IgD-negative memory B cell (primary cell): ENCODE measurements around the gene MPLKIP. TPM values are rescaled to one million over a fixed set of nuclear protein-coding genes. Genes with fewer than 3 reads are reported as not detected.
"Not testable (repeated sequence)": the region's sequence is repeated elsewhere in the genome, so short reads cannot be mapped to it uniquely, and the experiment has no call there.

Experiments
- H3K27ac Mint-ChIP-seq, 3 donors: one replicate each; pipeline ENCODE4 v1.8.0; 2020 to 2022; ENCODE audit warnings: mild to moderate bottlenecking in 3 of 3, mixed read lengths in 3 of 3, moderate library complexity in 1 of 3
- H3K27me3 Mint-ChIP-seq: one replicate; pipeline ENCODE4 v1.8.0; 2021; ENCODE audit warnings: mixed read lengths
- H3K36me3 Mint-ChIP-seq: one replicate; pipeline ENCODE4 v1.8.0; 2020; ENCODE audit warnings: mild to moderate bottlenecking, mixed read lengths
- H3K4me1 Mint-ChIP-seq, 3 donors: one replicate each; pipeline ENCODE4 v1.8.0; 2020 to 2022; ENCODE audit warnings: mixed read lengths in 3 of 3, mild to moderate bottlenecking in 1 of 3
- H3K4me3 Mint-ChIP-seq, 4 donors: one replicate each; pipeline ENCODE4 v1.8.0; 2020 to 2022; ENCODE audit warnings: mild to moderate bottlenecking in 4 of 4, mixed read lengths in 4 of 4, moderate library complexity in 3 of 4
- H3K9me3 Mint-ChIP-seq, 3 donors: one replicate each; pipeline ENCODE4 v1.8.0; 2020 to 2021; ENCODE audit warnings: mixed read lengths in 3 of 3, mild to moderate bottlenecking in 1 of 3
- polyA plus RNA-seq: library from polyadenylated mRNA; unstranded; fragments of 300-500 nt; fragmentation: Illumina TruSeq; gene quantifications from one replicate; pipeline ENCODE4 v1.2.3, GENCODE V29; 2021

The MPLKIP gene
- polyA plus RNA-seq, 1 donor from 2014 or later: 65.2 TPM

DNA sequence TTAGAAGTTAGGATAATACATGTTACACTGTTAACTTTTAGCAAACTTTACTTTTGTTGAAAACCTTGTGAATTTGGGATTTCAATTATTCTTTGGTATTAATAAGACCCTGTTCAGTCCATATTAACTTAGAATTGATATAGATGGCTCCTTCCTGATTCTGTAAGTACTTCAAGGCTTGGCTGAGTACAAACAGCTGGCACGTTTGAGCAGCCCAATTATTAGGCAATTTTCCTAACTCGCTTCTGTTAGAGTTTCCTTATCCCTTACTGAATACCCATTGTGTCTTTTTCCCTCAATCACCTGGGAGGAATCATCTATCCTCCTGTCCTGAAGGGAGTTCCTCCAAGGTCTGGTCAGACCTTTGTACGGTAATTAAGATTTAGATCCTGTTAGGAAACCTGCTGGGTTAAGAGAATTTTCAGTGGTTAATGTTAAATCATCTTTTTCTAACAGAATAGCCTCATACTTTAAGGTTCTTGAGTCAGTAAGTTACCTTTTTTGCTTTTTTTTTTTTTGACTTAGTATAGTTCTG is 11.2 kb upstream of the MPLKIP start:
- not testable (repeated sequence) for H3K4me3 Mint-ChIP-seq, H3K4me1 Mint-ChIP-seq, H3K27ac Mint-ChIP-seq, H3K36me3 Mint-ChIP-seq, H3K9me3 Mint-ChIP-seq
- H3K27me3 Mint-ChIP-seq: peaks cover 11% of the 10 kb centered on the region

DNA sequence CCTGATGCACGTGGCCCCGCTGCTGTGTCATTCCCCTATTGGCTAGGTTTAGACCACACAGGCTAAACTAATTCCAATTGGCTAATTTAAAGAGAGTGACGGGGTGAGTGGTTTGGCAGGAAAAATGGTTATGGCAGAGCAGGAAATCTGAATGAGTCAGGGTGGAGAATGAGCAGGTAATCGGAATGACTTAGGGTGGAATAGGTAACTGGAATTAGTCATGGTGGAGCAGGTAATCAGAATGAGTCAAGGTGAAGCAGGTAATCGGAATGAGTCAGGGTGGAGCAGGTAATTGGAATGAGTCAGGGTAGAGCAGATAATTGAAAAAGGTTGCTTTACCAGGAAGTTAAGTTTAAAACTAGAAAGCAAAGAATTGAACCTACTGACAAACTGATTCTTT is 7.5 kb upstream of the MPLKIP start:
- not testable (repeated sequence) for H3K9me3 Mint-ChIP-seq, H3K27me3 Mint-ChIP-seq, H3K36me3 Mint-ChIP-seq, H3K4me3 Mint-ChIP-seq, H3K4me1 Mint-ChIP-seq, H3K27ac Mint-ChIP-seq

DNA sequence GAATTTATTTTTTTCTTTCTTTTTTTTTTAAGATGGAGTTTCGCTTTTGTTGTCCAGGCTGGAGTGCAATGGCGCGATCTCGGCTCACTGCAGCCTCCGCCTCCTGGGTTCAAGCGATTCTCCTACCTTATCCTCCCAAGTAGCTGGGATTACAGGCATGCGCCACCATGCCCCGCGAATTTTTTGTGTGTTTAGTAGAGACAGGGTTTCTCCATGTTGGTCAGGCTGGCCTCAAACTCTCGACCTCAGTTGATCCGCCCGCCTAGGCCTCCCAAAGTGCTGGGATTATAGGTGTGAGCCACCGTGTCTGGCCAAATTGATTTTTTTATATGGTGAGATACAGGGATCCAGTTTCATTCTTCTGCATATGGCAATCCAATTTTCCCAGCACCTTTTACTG is 5.5 kb upstream of the MPLKIP start:
- not testable (repeated sequence) for H3K36me3 Mint-ChIP-seq, H3K4me1 Mint-ChIP-seq, H3K9me3 Mint-ChIP-seq, H3K27me3 Mint-ChIP-seq
- H3K4me3 Mint-ChIP-seq: peak overlapping the region in 1 of 4 donors; percentile 23
- peak overlapping the region in 1 of 3 donors; percentile 45 for H3K27ac Mint-ChIP-seq

GRCh38 chr7:40138973-40139372 is 4.6 kb upstream of the MPLKIP start:
- Mint-ChIP-seq H3K9me3 (peaks cover 0 to 4% (median 0%) of the 10 kb centered on the region in 3 donors), H3K4me3 (no peak overlapping the region), H3K27ac (no peak overlapping the region), H3K4me1 (peaks cover under 1 to 3% (median 1%) of the 10 kb centered on the region in 3 donors), H3K27me3 (peaks cover 6% of the 10 kb centered on the region), H3K36me3 (peaks cover 2% of the 10 kb centered on the region)

DNA sequence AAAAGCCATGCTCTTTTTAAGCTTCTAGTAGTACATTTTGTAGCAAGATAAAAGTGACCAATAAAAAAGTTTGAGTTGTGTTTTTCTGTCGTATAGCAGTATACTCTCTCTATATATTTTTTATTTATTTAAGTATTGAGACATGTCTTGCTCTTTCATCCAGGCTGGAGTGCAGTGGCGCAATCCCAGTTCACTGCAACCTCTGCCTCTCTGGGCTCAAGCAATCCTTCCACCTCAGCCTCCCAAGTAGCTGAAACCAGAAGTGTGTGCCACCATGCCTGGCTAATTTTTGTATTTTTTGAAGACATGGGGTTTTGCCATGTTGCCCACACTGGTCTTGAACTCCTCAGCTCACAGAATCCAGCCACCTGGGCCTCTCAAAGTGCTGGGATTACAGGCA is 3.1 kb upstream of the MPLKIP start:
- H3K4me1 Mint-ChIP-seq: peaks cover 7 to 11% (median 10%) of the 10 kb centered on the region in 3 donors
- peaks cover 6% of the 10 kb centered on the region for H3K27me3 Mint-ChIP-seq
- H3K9me3 Mint-ChIP-seq: peaks cover 0 to 2% (median 0%) of the 10 kb centered on the region in 3 donors
- no peak overlapping the region for H3K27ac Mint-ChIP-seq
- peak overlapping the region in 1 of 4 donors; percentile 81 for H3K4me3 Mint-ChIP-seq
- H3K36me3 Mint-ChIP-seq: peaks cover 2% of the 10 kb centered on the region

- no peaks in the 10 kb centered on the region for H3K36me3 Mint-ChIP-seq
Observed at GRCh38 chr7:40135317-40135610, 842 bp upstream of the MPLKIP start.

GRCh38 chr7:40133561-40134427 is 628 bp downstream of the MPLKIP start:
- H3K4me3 Mint-ChIP-seq: peak overlapping the region; percentile 91 to 100 (median 98)
- no peaks in the 10 kb centered on the region for H3K9me3 Mint-ChIP-seq
- peaks cover 22 to 26% (median 23%) of the 10 kb centered on the region in 3 donors for H3K4me1 Mint-ChIP-seq
- peaks cover 2% of the 10 kb centered on the region for H3K36me3 Mint-ChIP-seq
- no peaks in the 10 kb centered on the region for H3K27me3 Mint-ChIP-seq
- H3K27ac Mint-ChIP-seq: peak overlapping the region; percentile 84 to 99 (median 98)

More at GRCh38 chr7:40135317-40135610, 842 bp upstream of the MPLKIP start:
- peaks cover 2% of the 10 kb centered on the region for H3K27me3 Mint-ChIP-seq
- peaks cover 18 to 20% (median 18%) of the 10 kb centered on the region in 3 donors for H3K4me1 Mint-ChIP-seq
- H3K9me3 Mint-ChIP-seq: peaks cover 0 to 2% (median 0%) of the 10 kb centered on the region in 3 donors
- peak overlapping the region; percentile 66 to 100 (median 92) for H3K4me3 Mint-ChIP-seq
- H3K27ac Mint-ChIP-seq: peak overlapping the region; percentile 46 to 99 (median 84)

GRCh38 chr7:40122940-40123254 is 11.5 kb downstream of the MPLKIP start:
- Mint-ChIP-seq H3K9me3 (no peaks in the 10 kb centered on the region), H3K27ac (peak overlapping the region in 1 of 3 donors; percentile 23), H3K4me3 (no peak overlapping the region), H3K4me1 (peaks cover 2 to 3% (median 2%) of the 10 kb centered on the region in 3 donors), H3K27me3 (no peaks in the 10 kb centered on the region), H3K36me3 (peaks cover 2% of the 10 kb centered on the region)

DNA sequence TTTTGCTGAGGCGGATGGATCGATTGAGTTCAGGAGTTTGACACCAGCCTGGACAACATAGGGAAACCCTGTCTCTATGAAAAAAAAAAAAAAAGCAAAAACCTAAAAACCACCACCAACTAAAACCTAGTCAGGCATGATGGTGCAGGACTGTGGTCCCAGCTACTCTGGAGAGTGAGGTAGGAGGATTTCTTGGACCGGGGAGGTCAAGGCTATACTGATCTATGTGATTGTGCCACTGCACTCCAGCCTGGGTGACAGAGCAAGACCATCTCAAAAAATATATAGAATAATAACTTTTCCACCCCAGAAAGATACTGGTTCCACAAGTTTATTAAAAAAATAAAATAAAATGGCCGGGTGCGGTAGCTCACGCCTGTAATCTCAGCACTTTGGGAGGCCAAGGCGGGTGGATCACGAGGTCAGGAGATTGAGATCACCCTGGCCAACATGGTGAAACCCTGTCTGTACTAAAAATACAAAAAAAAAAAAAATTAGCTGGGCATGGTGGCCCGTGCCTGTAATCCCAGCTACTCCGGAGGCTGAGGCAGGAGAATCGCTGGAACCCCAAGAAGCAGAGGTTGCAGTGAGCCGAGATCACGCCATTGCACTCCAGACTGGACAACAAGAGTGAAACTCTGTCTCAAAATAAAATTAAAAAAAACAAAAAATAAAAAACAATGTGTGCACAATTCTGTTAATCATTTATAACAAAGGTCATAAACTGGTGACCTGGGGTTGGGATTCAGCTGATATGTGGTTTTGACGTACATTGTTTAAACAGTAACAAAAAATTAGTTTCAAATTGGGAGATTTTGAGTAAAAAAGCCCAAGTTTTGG is 12.1 kb downstream of the MPLKIP start:
- H3K27me3 Mint-ChIP-seq, H3K36me3 Mint-ChIP-seq, H3K4me3 Mint-ChIP-seq, H3K9me3 Mint-ChIP-seq, H3K27ac Mint-ChIP-seq, H3K4me1 Mint-ChIP-seq: not testable (repeated sequence)

DNA sequence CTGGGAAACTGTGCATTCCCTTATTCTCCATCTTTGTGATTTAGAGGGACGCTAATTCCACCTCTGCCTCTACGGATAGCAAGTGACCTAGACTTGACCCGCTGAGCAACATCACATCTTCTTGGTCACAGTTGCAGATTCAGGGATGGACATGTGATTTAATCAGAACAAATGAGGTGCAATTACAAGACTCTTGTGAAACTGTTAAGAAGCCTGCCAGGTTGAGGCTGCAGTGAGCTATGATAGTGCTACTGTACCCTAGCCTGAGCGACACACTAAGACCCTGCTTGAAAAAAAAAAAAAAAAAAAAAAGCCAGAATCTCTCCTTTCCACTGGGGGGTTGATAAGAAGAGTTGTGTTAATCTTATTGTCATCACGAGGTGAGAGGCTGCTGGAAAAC is 14.4 kb downstream of the MPLKIP start:
- Mint-ChIP-seq H3K4me1 (peaks cover 0 to 3% (median 0%) of the 10 kb centered on the region in 3 donors), H3K9me3 (no peaks in the 10 kb centered on the region), H3K4me3 (no peak overlapping the region), H3K36me3 (peaks cover 2% of the 10 kb centered on the region), H3K27ac (no peak overlapping the region), H3K27me3 (no peaks in the 10 kb centered on the region)

GRCh38 chr7:40118201-40118600 is 16.2 kb downstream of the MPLKIP start:
- H3K27ac Mint-ChIP-seq: not testable (repeated sequence)

GRCh38 chr7:40117199-40117598 is 17.2 kb downstream of the MPLKIP start:
- not testable (repeated sequence) for H3K4me3 Mint-ChIP-seq, H3K27ac Mint-ChIP-seq, H3K27me3 Mint-ChIP-seq, H3K9me3 Mint-ChIP-seq, H3K4me1 Mint-ChIP-seq, H3K36me3 Mint-ChIP-seq

More at GRCh38 chr7:40118201-40118600, 16.2 kb downstream of the MPLKIP start:
- not testable (repeated sequence) for H3K4me1 Mint-ChIP-seq, H3K27me3 Mint-ChIP-seq, H3K36me3 Mint-ChIP-seq, H3K9me3 Mint-ChIP-seq, H3K4me3 Mint-ChIP-seq

DNA sequence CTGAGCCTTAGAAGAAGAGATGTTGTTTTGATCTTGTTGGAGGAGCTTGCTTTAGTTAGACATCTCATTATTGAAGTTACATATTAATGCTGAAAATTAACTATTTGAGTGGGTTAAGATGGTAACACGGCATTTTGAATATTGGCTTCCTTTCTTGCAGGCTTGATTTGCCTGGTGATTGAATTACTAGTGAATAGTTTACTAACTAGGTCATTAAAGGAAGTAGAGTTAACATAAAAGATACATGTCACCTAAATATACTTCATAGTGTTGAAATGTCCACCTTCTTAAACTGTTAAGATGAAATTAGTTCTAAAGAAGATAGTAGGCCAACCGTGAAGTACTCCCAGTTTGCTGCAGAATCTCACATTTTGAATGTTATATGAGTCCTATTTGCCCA is 18.5 kb downstream of the MPLKIP start:
- Mint-ChIP-seq H3K4me3 (no peak overlapping the region), H3K36me3 (peaks cover 6% of the 10 kb centered on the region), H3K9me3 (no peaks in the 10 kb centered on the region), H3K4me1 (peaks cover 0 to 6% (median 4%) of the 10 kb centered on the region in 3 donors), H3K27ac (peak overlapping the region in 1 of 3 donors; percentile 9), H3K27me3 (no peaks in the 10 kb centered on the region)

DNA sequence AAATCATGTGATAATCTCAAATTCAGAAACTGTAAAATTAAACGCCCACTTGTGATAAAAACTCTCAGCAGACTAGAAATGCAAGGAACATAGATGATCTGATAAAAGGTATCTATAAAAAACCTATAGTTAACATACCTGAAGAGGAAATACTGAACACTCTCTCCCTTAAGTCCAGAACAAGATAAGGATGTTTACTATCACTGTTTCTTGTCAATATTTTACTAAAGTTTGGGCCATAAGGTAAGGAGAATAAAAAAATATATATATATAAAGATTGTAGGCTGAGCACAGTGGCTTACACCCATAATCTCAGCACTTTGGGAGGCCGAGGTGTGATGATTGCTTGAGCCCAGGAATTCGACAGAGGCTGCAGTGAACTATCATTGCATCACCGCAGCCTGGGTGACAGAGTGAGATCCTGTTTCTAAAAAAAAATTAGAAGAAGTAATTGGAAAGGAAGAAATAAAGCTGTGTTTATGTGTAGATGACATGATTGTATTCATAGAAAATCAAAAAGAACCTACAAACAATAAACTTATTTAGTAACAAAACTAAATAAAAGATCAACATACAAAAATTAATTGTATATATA is 28.4 kb downstream of the MPLKIP start:
- Mint-ChIP-seq H3K27me3 (no peaks in the 10 kb centered on the region), H3K4me1 (peaks cover 1 to 6% (median 3%) of the 10 kb centered on the region in 3 donors), H3K27ac (no peak overlapping the region), H3K36me3 (peaks cover 5% of the 10 kb centered on the region), H3K4me3 (no peak overlapping the region), H3K9me3 (no peaks in the 10 kb centered on the region)

- H3K4me3 Mint-ChIP-seq: no peak overlapping the region
- H3K27ac Mint-ChIP-seq: no peak overlapping the region
- no peaks in the 10 kb centered on the region for H3K9me3 Mint-ChIP-seq
- H3K4me1 Mint-ChIP-seq: peaks cover 0 to 3% (median 0%) of the 10 kb centered on the region in 3 donors
- H3K36me3 Mint-ChIP-seq: peaks cover 2% of the 10 kb centered on the region
- H3K27me3 Mint-ChIP-seq: no peaks in the 10 kb centered on the region
Observed at GRCh38 chr7:40102897-40103296, 31.5 kb downstream of the MPLKIP start.
